ENCODE measurements around the gene TMEM253. TPM values are rescaled to one million over a fixed set of nuclear protein-coding genes. Genes with fewer than 3 reads are reported as not detected.

TMEM253 gene
- total and polyA plus RNA-seq, 2 experiments from 2014 or later: 0.59 to 0.95 TPM

DNA sequence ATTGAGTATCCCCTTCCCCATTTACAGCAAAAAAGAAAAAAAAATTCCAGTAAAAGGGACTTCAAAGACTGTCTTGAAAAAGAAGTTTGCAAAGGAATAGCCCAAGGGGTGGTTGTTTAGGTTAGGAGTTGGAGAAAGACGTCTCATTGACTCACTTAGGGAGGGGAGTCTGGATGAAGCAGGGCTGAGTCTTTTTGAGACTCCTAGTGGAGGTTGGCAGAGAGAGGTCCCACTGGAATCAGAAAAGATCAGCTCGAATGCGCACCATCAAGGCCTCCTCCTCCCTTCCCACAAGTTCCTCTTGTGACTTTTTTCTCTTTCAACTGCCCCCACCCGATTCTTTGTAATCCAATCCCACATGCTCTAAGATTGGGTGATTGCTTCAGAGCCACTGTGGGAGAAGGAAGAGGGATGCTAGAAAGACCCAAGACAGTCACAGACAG, 28.8 kb upstream of the TMEM253 start (continued):
- TF ChIP-seq ZNF331 (CRISPR knock-in tag; IDR thresholded peaks at IDR 0.05; ENCODE audit: low read depth): no peak
- no peak for TF ChIP-seq NANOG (IDR thresholded peaks at IDR 0.05; ENCODE audit: borderline replicate concordance)
- TF ChIP-seq, protein P1, sequence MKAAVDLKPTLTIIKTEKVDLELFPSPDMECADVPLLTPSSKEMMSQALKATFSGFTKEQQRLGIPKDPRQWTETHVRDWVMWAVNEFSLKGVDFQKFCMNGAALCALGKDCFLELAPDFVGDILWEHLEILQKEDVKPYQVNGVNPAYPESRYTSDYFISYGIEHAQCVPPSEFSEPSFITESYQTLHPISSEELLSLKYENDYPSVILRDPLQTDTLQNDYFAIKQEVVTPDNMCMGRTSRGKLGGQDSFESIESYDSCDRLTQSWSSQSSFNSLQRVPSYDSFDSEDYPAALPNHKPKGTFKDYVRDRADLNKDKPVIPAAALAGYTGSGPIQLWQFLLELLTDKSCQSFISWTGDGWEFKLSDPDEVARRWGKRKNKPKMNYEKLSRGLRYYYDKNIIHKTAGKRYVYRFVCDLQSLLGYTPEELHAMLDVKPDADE (IDR thresholded peaks at IDR 0.05): no peak
- TF ChIP-seq ZNF114 (CRISPR knock-in tag; IDR thresholded peaks at IDR 0.05): no peak
- TF ChIP-seq EZH2 (IDR thresholded peaks at IDR 0.05; ENCODE audit: low read depth, unreplicated experiment): no peak
- TF ChIP-seq, protein P2, sequence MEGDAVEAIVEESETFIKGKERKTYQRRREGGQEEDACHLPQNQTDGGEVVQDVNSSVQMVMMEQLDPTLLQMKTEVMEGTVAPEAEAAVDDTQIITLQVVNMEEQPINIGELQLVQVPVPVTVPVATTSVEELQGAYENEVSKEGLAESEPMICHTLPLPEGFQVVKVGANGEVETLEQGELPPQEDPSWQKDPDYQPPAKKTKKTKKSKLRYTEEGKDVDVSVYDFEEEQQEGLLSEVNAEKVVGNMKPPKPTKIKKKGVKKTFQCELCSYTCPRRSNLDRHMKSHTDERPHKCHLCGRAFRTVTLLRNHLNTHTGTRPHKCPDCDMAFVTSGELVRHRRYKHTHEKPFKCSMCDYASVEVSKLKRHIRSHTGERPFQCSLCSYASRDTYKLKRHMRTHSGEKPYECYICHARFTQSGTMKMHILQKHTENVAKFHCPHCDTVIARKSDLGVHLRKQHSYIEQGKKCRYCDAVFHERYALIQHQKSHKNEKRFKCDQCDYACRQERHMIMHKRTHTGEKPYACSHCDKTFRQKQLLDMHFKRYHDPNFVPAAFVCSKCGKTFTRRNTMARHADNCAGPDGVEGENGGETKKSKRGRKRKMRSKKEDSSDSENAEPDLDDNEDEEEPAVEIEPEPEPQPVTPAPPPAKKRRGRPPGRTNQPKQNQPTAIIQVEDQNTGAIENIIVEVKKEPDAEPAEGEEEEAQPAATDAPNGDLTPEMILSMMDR (conservative IDR thresholded peaks at IDR 0.05; ENCODE audit: low read depth in 2 of 2): no peak

DNA sequence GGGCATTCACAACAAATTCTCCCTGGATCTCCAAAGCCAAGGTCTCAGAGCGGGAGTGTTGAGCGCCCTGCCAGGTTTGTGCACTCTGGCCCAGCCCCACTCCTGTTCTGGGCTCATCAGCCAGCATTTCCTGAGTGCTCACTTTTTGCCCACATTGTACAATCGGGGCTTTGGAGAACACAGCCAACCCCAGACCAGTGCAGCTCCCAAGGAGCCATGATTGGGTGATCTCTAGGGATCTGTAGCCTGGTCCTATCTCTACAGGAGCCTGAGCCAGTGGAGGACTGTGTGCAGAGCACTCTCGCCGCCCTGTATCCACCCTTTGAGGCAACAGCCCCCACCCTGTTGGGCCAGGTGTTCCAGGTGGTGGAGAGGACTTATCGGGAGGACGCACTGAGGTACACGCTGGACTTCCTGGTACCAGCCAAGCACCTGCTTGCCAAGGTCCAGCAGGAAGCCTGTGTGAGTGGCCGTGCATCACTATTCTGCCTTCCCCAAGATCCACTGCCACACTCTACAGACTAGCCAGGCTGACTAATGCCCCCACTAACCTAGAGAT, 28.0 kb upstream of the TMEM253 start:
- peak overlapping the region; percentile 97 for H3K4me3 Mint-ChIP-seq
- H3K27ac ChIP-seq (ENCODE audit: low read depth): no peak overlapping the region
- H3K4me1 Mint-ChIP-seq: peaks cover 27% of the 10 kb centered on the region
- H3K9me2 ChIP-seq (ENCODE audit: insufficient read depth): no peaks in the 10 kb centered on the region
- H3K9me3 Mint-ChIP-seq: no peaks in the 10 kb centered on the region; the same call in 1 of the 3 replicates
- H3K79me2 ChIP-seq (replicated peaks; ENCODE audit: insufficient read depth): peaks cover 6% of the 10 kb centered on the region
- H3K27me3 ChIP-seq (ENCODE audit: insufficient read depth): peaks cover 13% of the 10 kb centered on the region
- peaks cover 17% of the 10 kb centered on the region for H3F3A ChIP-seq (replicated peaks; ENCODE audit: low read depth)
- H4K20me1 ChIP-seq (replicated peaks; ENCODE audit: insufficient read depth): peaks cover 3% of the 10 kb centered on the region; the same call in 1 of the 2 replicates
- H3K4me2 ChIP-seq: peak overlapping the region; percentile 98; the same call in 1 of the 2 replicates
- no peak overlapping the region for H3K4me3 ChIP-seq
- H3K27me3 Mint-ChIP-seq (ENCODE audit: insufficient read depth, low read depth, poor library complexity): peaks cover 20% of the 10 kb centered on the region
- no peak overlapping the region for H2AFZ ChIP-seq
- peaks cover 13% of the 10 kb centered on the region for H3K4me1 ChIP-seq (ENCODE audit: insufficient read depth)
- H3K36me3 Mint-ChIP-seq (ENCODE audit: low read depth): peaks cover 53% of the 10 kb centered on the region
- DNase-seq (ENCODE audit: low spot score) (no peak), ATAC-seq (no peak)
- peaks cover 12% of the 10 kb centered on the region; the same call in 1 of the 2 replicates for H3K36me3 ChIP-seq (ENCODE audit: insufficient read depth)
- no peak overlapping the region for H3K27ac Mint-ChIP-seq
- TF ChIP-seq CREB1 (CRISPR knock-in tag; IDR thresholded peaks at IDR 0.05; ENCODE audit: low read depth) (no peak), JUNB (IDR thresholded peaks at IDR 0.05; ENCODE audit: unreplicated experiment) (no peak), POLR2AphosphoS5 (IDR thresholded peaks at IDR 0.05; ENCODE audit: low read depth) (no peak), ZNF114 (CRISPR knock-in tag; IDR thresholded peaks at IDR 0.05) (no peak), STAT1 (IDR thresholded peaks at IDR 0.05; ENCODE audit: unreplicated experiment) (no peak), EZH2 (IDR thresholded peaks at IDR 0.05; ENCODE audit: low read depth, unreplicated experiment) (no peak)
- TF ChIP-seq, protein P3, sequence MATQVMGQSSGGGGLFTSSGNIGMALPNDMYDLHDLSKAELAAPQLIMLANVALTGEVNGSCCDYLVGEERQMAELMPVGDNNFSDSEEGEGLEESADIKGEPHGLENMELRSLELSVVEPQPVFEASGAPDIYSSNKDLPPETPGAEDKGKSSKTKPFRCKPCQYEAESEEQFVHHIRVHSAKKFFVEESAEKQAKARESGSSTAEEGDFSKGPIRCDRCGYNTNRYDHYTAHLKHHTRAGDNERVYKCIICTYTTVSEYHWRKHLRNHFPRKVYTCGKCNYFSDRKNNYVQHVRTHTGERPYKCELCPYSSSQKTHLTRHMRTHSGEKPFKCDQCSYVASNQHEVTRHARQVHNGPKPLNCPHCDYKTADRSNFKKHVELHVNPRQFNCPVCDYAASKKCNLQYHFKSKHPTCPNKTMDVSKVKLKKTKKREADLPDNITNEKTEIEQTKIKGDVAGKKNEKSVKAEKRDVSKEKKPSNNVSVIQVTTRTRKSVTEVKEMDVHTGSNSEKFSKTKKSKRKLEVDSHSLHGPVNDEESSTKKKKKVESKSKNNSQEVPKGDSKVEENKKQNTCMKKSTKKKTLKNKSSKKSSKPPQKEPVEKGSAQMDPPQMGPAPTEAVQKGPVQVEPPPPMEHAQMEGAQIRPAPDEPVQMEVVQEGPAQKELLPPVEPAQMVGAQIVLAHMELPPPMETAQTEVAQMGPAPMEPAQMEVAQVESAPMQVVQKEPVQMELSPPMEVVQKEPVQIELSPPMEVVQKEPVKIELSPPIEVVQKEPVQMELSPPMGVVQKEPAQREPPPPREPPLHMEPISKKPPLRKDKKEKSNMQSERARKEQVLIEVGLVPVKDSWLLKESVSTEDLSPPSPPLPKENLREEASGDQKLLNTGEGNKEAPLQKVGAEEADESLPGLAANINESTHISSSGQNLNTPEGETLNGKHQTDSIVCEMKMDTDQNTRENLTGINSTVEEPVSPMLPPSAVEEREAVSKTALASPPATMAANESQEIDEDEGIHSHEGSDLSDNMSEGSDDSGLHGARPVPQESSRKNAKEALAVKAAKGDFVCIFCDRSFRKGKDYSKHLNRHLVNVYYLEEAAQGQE (IDR thresholded peaks at IDR 0.05; ENCODE audit: unreplicated experiment): no peak
- TF ChIP-seq, protein P1 (IDR thresholded peaks at IDR 0.05): no peak

Data from GM23338 (cell line).